ENCODE data around the gene MYO15B. TPM values are rescaled to one million over a fixed set of nuclear protein-coding genes. Genes with fewer than 3 reads are reported as not detected.

Gene MYO15B
- total and polyA plus RNA-seq, 2 of the 13 experiments (the other 11 are each of a cell fraction or from before 2014, with no cell fraction given), result 2.8 to 8.1 TPM

GRCh38 chr17:75614006-75614405, 26.4 kb downstream of the MYO15B start (continued):
- TF ChIP-seq ZNF367 (CRISPR knock-in tag; IDR thresholded peaks at IDR 0.05; ENCODE audit: borderline replicate concordance) (no peak), HNRNPLL (IDR thresholded peaks at IDR 0.05; ENCODE audit: low read depth, low read length, poor library complexity, severe bottlenecking) (peak; percentile 15), ZNF296 (CRISPR knock-in tag; conservative IDR thresholded peaks at IDR 0.05) (no peak), ZNF615 (CRISPR knock-in tag; IDR thresholded peaks at IDR 0.05; ENCODE audit: borderline replicate concordance) (no peak), PCBP2 (optimal IDR thresholded peaks at IDR 0.05; ENCODE audit: low read depth, low read length, poor library complexity, severe bottlenecking) (no peak), RNF219 (CRISPR knock-in tag; IDR thresholded peaks at IDR 0.05) (no peak), ZNF33A (CRISPR knock-in tag; IDR thresholded peaks at IDR 0.05; ENCODE audit: borderline replicate concordance) (no peak), CBX5 (CRISPR knock-in tag; IDR thresholded peaks at IDR 0.05; ENCODE audit: borderline replicate concordance) (no peak), ZBTB33 (CRISPR knock-in tag; IDR thresholded peaks at IDR 0.05) (0 out of 2 replicates have a peak, but pooled peaks have one; percentile 22), FOXC1 (CRISPR knock-in tag; IDR thresholded peaks at IDR 0.05; ENCODE audit: borderline replicate concordance) (no peak), ZNF598 (CRISPR knock-in tag; IDR thresholded peaks at IDR 0.05; ENCODE audit: borderline replicate concordance) (peak; percentile 69; the same call in 1 of the 2 replicates), RBAK (CRISPR knock-in tag; IDR thresholded peaks at IDR 0.05) (no peak), SRSF9 (IDR thresholded peaks at IDR 0.05; ENCODE audit: borderline replicate concordance, insufficient read depth, low read depth, low read length, poor library complexity, severe bottlenecking) (no peak), NCOA5 (CRISPR knock-in tag; IDR thresholded peaks at IDR 0.05) (no peak), RAD21 (CRISPR knock-in tag; IDR thresholded peaks at IDR 0.05) (peak; percentile 60), SUZ12 (IDR thresholded peaks at IDR 0.05; ENCODE audit: low read depth, low read length) (no peak), STAG1 (CRISPR knock-in tag; IDR thresholded peaks at IDR 0.05) (peak; percentile 51), TRIM24 (CRISPR knock-in tag; IDR thresholded peaks at IDR 0.05) (no peak), ZNF709 (CRISPR knock-in tag; IDR thresholded peaks at IDR 0.05) (no peak), ZFP36 (IDR thresholded peaks at IDR 0.05; ENCODE audit: borderline replicate concordance, low read depth, low read length, partially characterized antibody) (no peak), XBP1 (CRISPR knock-in tag; IDR thresholded peaks at IDR 0.05) (no peak), FOXP1 (IDR thresholded peaks at IDR 0.05) (no peak), FOXP1 (CRISPR knock-in tag; IDR thresholded peaks at IDR 0.05) (no peak), ZSCAN21 (CRISPR knock-in tag; IDR thresholded peaks at IDR 0.05; ENCODE audit: borderline replicate concordance) (no peak), ZNF282 (IDR thresholded peaks at IDR 0.05; ENCODE audit: partially characterized antibody) (no peak)
- TF ChIP-seq, protein P1, sequence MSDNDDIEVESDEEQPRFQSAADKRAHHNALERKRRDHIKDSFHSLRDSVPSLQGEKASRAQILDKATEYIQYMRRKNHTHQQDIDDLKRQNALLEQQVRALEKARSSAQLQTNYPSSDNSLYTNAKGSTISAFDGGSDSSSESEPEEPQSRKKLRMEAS (IDR thresholded peaks at IDR 0.05), result no peak
- TF ChIP-seq, protein P2, sequence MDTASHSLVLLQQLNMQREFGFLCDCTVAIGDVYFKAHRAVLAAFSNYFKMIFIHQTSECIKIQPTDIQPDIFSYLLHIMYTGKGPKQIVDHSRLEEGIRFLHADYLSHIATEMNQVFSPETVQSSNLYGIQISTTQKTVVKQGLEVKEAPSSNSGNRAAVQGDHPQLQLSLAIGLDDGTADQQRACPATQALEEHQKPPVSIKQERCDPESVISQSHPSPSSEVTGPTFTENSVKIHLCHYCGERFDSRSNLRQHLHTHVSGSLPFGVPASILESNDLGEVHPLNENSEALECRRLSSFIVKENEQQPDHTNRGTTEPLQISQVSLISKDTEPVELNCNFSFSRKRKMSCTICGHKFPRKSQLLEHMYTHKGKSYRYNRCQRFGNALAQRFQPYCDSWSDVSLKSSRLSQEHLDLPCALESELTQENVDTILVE (CRISPR knock-in tag; IDR thresholded peaks at IDR 0.05), result no peak

Measured in HepG2 (cell line).